Activated CD4-positive, alpha-beta T cell treated with anti-CD3 and anti-CD28 coated beads for 24 hours (primary cell): ENCODE measurements around the gene DGLUCY.
"Not testable (repeated sequence)": the region's sequence is repeated elsewhere in the genome, so short reads cannot be mapped to it uniquely, and the experiment has no call there.

Source experiments
- DNase-seq, 2 donors: peaks; one replicate each; pipeline ENCODE4 v3.0.0-alpha.2; 2020; ENCODE audit warnings: low read depth in 2 of 2

The DGLUCY gene

GRCh38 chr14:91233936-91234790, 120.3 kb downstream of the DGLUCY start:
- no peak for DNase-seq

DNA sequence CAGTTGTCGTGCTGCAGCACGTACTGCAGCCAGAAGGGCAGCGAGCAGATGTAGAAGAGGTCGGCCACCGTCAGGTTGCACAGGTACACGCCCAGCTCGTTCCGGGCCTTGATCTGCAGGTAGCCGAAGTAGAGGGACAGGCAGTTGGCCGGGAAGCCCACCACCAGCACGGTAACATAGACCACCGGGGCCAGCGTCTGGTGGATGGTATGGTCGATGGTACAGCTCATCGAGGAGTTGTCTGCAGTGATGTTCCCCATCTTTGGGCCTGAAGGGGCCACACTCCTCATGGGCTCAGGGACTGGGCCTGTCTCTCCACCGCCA, 120.9 kb downstream of the DGLUCY start:
- no peak for DNase-seq

- DNase-seq, result no peak
Observed at GRCh38 chr14:91235841-91236240, 122.0 kb downstream of the DGLUCY start.

GRCh38 chr14:91237219-91237618, 123.3 kb downstream of the DGLUCY start:
- no peak for DNase-seq

GRCh38 chr14:91238085-91238484, 124.2 kb downstream of the DGLUCY start:
- no peak for DNase-seq

DNA sequence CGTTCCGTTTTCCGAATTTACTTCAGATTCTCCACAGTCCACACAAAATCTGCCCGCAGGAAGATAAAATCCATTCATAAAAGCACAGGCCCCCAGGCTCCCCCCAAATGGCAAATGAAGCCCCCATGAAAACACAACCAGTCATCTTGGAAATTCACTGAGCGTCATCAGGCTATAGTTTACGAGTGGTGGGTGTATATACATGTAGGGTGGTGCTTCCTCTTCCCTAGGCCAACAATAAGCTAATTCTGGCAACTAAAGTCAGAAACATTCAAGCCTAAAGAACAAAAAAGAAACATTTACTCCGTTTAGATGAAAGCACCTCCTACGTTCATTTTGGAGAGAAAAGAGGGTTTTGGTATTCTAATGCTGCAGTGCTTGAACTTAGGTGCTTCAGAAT, 124.8 kb downstream of the DGLUCY start:
- no peak for DNase-seq

- no peak for DNase-seq
Observed at GRCh38 chr14:91241863-91242262, 128.0 kb downstream of the DGLUCY start.

- no peak for DNase-seq
Observed at GRCh38 chr14:91242635-91243034, 128.8 kb downstream of the DGLUCY start.

DNA sequence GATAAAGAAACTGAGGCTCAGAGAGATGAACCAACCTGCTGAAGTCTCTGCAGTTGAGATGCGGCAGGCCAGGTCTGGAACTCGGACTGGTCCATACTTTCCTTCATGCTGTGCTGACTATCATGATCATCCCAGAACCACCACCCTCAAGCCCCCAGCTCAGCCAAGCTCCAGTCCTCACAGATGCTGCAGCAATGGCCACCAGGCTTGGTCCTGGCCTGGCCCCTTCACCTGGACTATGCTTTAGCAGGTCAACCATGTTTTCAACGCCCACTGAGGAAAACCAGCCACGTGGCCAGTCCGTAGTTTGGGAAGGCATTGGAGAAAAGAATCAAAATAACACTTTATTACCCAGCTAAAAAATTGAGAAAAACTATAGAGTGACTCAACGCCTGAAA, 129.2 kb downstream of the DGLUCY start:
- DNase-seq, result no peak

DNA sequence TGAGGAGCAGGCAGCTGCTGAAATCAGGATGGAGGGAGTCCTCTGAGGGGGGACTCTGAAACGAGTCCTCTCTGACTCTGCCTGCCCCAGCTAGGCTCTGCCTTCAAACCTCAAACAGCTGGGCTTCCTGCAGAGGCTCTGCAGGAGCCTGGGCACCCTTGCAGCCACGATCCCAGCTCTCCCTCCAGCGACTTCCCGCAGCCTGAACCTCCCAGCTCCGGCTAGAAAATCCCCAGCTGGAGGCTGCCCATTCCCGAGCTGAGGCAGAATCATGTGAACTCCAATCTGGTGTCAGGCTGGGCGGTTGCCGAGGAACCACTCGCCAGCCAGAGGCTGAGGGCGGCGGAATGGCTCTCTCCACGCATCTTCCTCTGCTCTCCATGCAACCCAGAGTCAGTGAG, 130.6 kb downstream of the DGLUCY start, which contains the start of gene GPR68:
TSS of gene GPR68 (minus strand) at position 204 of the 401 bp plus-strand sequence. CDS start 9,654 bp downstream, outside the sequence.
- DNase-seq, result no peak

GRCh38 chr14:91245029-91245428, 131.2 kb downstream of the DGLUCY start:
- peak in 1 of 2 donors; percentile 43 for DNase-seq

- DNase-seq, result not testable (repeated sequence)
Observed at GRCh38 chr14:91245616-91246015, 131.7 kb downstream of the DGLUCY start.

DNA sequence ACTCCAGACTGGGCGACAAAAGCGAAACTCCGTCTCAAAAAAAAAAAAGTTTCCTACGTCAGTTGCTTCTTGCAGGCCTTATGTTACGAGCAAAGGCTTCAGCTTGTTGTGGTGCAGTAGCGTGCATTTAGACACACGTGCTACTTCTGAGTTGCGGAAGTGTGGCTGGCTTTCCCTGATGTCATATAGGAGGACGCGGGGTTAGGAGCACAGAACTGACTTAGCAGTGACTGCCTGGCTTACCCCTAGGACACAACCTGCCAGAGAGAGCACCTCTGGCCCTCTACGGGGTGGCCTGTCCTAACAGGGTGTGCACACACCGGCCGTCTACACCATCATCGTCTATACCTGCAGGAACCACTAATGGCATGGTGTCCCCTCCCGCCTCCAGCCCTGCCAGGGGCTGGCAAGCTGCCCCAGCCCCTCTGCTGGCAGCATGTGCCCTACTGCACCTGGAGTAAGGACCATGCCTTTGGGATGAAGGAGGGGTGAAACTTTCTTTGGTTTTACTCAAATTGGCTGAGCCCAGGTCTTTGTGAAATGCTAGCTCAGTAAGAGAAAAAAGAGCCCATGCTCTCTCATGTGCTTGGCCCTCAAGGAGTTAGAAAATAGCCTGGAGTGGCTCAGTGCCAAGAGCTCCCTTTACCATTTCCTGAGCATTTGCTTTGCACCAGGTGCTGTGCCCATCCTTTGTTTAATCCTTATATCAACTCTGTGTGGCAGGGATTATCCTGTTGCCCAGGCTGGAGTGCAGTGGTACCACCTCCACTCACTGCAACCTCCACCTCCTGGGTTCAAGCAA, 132.4 kb downstream of the DGLUCY start:
- peak; percentile 54 for DNase-seq

DNA sequence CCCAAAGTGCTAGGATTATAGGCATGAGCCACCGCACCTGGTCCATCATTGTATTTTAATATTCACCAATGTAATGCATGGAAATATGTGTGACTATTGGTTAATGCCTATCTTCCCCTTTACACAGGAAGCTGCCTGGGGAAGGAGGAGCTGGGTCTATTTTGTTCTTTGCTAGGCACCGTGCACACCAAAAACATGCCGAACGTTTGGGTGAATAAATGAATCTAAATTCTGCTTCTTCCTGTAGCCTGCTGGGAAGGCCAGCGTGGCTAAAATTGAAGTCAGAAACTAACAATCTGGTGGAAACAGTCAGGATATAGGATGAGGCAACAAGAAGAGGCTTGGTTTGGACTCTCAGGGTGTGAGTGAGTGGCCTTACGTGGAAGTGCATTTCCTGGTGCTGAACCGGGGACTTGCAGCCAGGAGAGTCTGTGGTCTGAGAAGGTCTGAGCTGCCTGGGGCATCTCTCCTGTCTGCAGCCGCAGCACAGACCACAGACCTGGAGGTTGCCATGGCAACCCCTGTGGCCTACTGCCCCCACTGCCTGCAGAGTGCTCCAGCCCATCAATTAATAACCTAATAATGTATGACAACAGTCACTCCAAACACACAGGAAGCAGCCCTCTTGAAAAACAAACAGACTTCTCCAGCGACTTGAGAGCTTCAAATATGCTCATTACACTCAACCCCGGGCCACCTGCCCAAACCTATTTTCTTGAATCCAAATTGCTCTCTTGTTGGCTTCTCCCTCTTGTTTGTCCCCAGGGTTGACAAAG, 136.2 kb downstream of the DGLUCY start:
- no peak for DNase-seq

GRCh38 chr14:91250912-91251311, 137.0 kb downstream of the DGLUCY start:
- DNase-seq, result no peak

DNA sequence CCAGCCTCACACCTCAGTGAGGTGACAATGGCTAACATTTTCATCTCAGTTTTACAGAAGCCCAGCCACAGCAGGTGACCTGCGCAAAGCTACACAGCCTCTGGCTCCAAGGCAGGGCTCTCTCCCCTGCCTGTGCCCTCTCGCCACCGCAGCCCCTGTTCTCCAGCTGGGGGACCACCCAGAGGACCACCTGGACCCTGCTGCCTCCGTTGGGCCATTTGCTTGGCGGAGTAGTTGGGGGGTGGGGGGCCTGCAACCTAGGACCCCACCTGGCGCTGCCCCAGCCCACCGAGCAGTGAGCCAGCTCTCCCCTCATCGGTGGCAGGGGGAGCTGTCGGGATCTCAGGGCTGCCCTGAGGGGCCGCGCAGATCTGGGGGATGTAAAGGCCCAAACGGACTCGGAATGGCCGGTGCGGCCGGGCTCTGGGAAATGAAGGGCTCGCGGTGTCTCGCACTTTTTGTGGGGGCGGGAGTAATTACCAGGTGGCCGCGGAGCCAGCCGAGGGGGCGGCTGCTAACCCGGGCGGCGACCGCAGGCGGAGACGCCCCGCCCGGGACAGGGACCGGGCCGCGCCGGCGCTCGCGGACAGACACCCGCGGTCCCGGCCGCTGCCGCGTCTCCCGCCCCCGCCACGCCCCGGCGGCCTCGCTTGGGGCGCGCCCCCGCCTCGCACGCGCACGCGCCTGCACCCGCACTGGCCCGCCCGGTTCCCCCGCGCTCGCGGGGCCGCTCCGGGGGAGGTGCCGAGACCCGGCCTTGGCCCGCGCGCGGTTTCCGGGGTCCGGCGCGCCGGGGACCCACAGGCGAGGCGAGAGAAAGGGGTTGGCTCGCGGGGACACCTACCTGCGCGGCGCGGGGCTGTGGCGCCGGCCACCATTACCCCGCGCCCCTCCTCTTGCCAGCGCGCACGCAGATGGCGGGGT, 139.3 kb downstream of the DGLUCY start:
- no peak for DNase-seq

- DNase-seq, result no peak
Observed at GRCh38 chr14:91253795-91254323, 140.0 kb downstream of the DGLUCY start.

GRCh38 chr14:91254461-91254860, 140.6 kb downstream of the DGLUCY start:
- DNase-seq, result no peak

DNA sequence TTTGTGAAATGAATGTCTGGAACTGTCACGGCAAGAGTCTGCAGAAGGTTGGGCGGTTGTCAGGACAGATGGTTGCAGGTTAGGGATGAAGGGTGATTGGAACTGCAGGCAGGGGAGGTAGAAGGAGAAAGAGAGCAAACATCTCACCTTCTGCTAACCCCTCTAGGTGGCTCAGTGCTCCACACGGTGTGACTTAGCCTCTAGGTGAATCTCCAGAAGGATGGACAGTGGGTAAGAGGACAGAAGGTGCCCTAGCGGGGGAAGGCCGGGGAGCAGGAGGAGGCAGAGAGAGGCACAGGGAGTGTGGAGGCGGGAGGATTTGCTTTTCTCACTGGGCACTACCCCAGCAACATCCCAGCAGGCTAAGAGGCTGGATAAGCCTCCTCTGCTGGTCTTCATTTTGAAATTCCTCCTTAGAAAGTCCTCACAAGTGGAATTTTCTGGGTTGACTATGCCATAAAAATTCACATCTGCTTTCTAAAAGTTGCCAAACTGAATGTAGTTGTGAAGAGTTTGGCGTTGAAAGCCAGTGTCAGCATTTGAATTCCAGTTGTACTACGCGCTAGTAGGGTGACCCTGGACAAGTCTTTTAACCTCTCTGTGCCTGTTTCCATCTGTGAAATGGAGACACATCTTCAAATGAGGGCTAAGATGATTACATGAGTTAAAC, 141.3 kb downstream of the DGLUCY start:
- DNase-seq, result no peak

GRCh38 chr14:91256661-91257060, 142.8 kb downstream of the DGLUCY start:
- DNase-seq, result no peak
